ENCODE data around the gene TMOD2. TPM values are rescaled to one million over a fixed set of nuclear protein-coding genes. Genes with fewer than 3 reads are reported as not detected.

TMOD2 gene
- total RNA-seq, 1 experiment from 2014 or later, result 0.52 TPM

DNA sequence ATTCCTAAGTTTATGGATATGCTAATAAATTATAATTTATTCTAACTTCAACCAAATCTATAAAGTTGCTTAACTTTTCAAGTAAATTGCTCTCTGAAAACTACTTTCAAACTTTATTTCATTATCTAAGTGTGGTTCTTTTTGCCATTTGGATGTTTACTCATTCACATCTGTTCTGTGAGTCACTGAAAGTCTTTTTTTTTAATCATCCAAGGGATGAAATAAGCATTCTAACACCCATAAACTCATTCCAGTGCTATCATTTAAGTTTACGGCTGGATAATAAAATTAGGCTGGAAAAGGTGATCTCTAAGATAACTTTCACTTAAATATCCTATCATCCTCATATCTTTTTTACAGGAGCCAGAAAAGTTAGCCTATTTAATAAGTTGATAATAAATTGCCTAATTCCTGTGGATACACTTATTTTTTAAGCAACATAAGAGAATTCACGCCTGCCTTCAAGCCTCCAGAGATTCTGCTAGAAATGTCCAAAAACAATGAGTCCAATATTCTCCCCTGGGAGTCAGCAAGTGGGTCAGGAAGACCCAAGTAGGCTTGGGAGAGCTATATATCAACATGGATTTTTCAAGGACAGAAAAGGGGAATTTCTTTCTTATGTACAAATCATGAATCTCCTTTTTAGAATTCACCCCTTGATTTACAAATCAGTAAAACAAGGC lies 44.3 kb upstream of the TMOD2 start:
- DNase-seq, result no peak
- Mint-ChIP-seq H3K27me3 (ENCODE audit: insufficient read depth, unreplicated experiment) (peaks cover 4% of the 10 kb centered on the region), H3K4me1 (ENCODE audit: low read depth, unreplicated experiment) (no peaks in the 10 kb centered on the region), H3K9me3 (ENCODE audit: unreplicated experiment) (no peaks in the 10 kb centered on the region), H3K36me3 (ENCODE audit: insufficient read depth, unreplicated experiment) (no peaks in the 10 kb centered on the region), H3K4me3 (ENCODE audit: unreplicated experiment) (no peak overlapping the region), H3K27ac (ENCODE audit: unreplicated experiment) (no peak overlapping the region)
- no peak for TF ChIP-seq CTCF (IDR thresholded peaks at IDR 0.05; ENCODE audit: insufficient read depth in 1 of 2, low read depth in 1 of 2, low read length in 1 of 2, severe bottlenecking in 1 of 2, unreplicated experiment in 1 of 2)
- intact Hi-C loops (cut with micrococcal nuclease; ENCODE audit: unreplicated experiment), result no loop called here
- H3K9me3 ChIP-seq, result no peaks in the 10 kb centered on the region
- no peak overlapping the region for H3K4me3 ChIP-seq (ENCODE audit: low read depth, low read length)
- H3K27me3 ChIP-seq (replicated peaks; ENCODE audit: control insufficient read depth, insufficient read depth, low read length), result no peaks in the 10 kb centered on the region
- H3K36me3 ChIP-seq (ENCODE audit: control insufficient read depth, insufficient read depth, low read length), result no peaks in the 10 kb centered on the region
- no peaks in the 10 kb centered on the region for H3K4me1 ChIP-seq
- ChIA-PET POLR2A (no interaction called here), CTCF (no interaction called here)
- BruUV-seq (replicated peaks), result no TSS peak

- H3K4me3 ChIP-seq (ENCODE audit: low read depth, low read length), result no peak overlapping the region
- no peaks in the 10 kb centered on the region for H3K36me3 ChIP-seq (ENCODE audit: control insufficient read depth, insufficient read depth, low read length)
- TF ChIP-seq CTCF (IDR thresholded peaks at IDR 0.05; ENCODE audit: insufficient read depth in 1 of 2, low read depth in 1 of 2, low read length in 1 of 2, severe bottlenecking in 1 of 2, unreplicated experiment in 1 of 2), result no peak
- no peaks in the 10 kb centered on the region for H3K36me3 Mint-ChIP-seq (ENCODE audit: insufficient read depth, unreplicated experiment)
- H3K9me3 Mint-ChIP-seq (ENCODE audit: unreplicated experiment), result no peaks in the 10 kb centered on the region
- no peaks in the 10 kb centered on the region for H3K9me3 ChIP-seq
- no peak overlapping the region for H3K27ac Mint-ChIP-seq (ENCODE audit: unreplicated experiment)
- intact Hi-C loops (cut with micrococcal nuclease; ENCODE audit: unreplicated experiment), result no loop called here
- no peak overlapping the region for H3K4me3 Mint-ChIP-seq (ENCODE audit: unreplicated experiment)
- BruUV-seq (replicated peaks), result no TSS peak
- H3K4me1 Mint-ChIP-seq (ENCODE audit: low read depth, unreplicated experiment), result no peaks in the 10 kb centered on the region
- DNase-seq, result peak in 1 of 2 experiments; percentile 9
- no peaks in the 10 kb centered on the region for H3K27me3 ChIP-seq (replicated peaks; ENCODE audit: control insufficient read depth, insufficient read depth, low read length)
- H3K4me1 ChIP-seq, result no peaks in the 10 kb centered on the region
- ChIA-PET CTCF (no interaction called here), POLR2A (no interaction called here)
- peaks cover 4% of the 10 kb centered on the region for H3K27me3 Mint-ChIP-seq (ENCODE audit: insufficient read depth, unreplicated experiment)
These were observed 43.4 kb upstream of the TMOD2 start for GRCh38 chr15:51708013-51708412.

DNA sequence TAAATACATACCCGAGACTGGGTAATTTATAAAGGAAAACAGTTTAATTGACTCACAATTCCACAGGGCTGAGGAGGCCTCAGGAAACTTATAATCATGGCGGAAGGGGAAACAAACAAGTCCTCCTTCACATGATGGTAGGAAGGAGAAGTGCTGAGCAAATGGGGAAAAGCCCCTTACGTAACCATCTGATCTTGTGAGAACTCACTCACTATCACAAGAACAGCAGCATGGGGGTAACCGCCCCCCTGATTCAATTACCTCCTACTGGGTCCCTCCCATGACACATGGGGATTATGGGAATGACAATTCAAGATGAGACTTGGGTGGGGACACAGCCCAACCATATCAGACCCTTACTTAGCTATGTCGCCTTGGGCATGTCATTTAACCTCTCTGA lies 42.4 kb upstream of the TMOD2 start:
- H3K27me3 Mint-ChIP-seq (ENCODE audit: insufficient read depth, unreplicated experiment), result peaks cover 2% of the 10 kb centered on the region
- no peak for TF ChIP-seq CTCF (IDR thresholded peaks at IDR 0.05; ENCODE audit: insufficient read depth in 1 of 2, low read depth in 1 of 2, low read length in 1 of 2, severe bottlenecking in 1 of 2, unreplicated experiment in 1 of 2)
- no peak overlapping the region for H3K4me3 ChIP-seq (ENCODE audit: low read depth, low read length)
- H3K9me3 ChIP-seq, result no peaks in the 10 kb centered on the region
- H3K36me3 Mint-ChIP-seq (ENCODE audit: insufficient read depth, unreplicated experiment), result no peaks in the 10 kb centered on the region
- H3K9me3 Mint-ChIP-seq (ENCODE audit: unreplicated experiment), result no peaks in the 10 kb centered on the region
- no peak overlapping the region for H3K27ac Mint-ChIP-seq (ENCODE audit: unreplicated experiment)
- no peaks in the 10 kb centered on the region for H3K4me1 ChIP-seq
- intact Hi-C loops (cut with micrococcal nuclease; ENCODE audit: unreplicated experiment), result no loop called here
- H3K4me3 Mint-ChIP-seq (ENCODE audit: unreplicated experiment), result no peak overlapping the region
- no TSS peak for BruUV-seq (replicated peaks)
- ChIA-PET CTCF (no interaction called here), POLR2A (no interaction called here)
- H3K4me1 Mint-ChIP-seq (ENCODE audit: low read depth, unreplicated experiment), result no peaks in the 10 kb centered on the region
- no peak for DNase-seq
- no peaks in the 10 kb centered on the region for H3K27me3 ChIP-seq (replicated peaks; ENCODE audit: control insufficient read depth, insufficient read depth, low read length)
- no peaks in the 10 kb centered on the region for H3K36me3 ChIP-seq (ENCODE audit: control insufficient read depth, insufficient read depth, low read length)
